Stimulated activated CD4-positive, alpha-beta T cell treated with anti-CD3 and anti-CD28 coated beads, Interleukin-1b, Interleukin-23, amount 100 ng/mL, for 1 hour (primary cell): ENCODE results near the gene SEMA4B.

ENCODE experiments used
- DNase-seq, 2 donors: peaks; one replicate each; pipeline ENCODE4 v3.0.0-alpha.2; 2020; ENCODE audit warnings: low read depth in 2 of 2

The SEMA4B gene

GRCh38 chr15:90203922-90204321, 2.8 kb downstream of the SEMA4B start:
- no peak for DNase-seq

GRCh38 chr15:90205050-90205848, 4.1 kb downstream of the SEMA4B start:
- no peak for DNase-seq

- DNase-seq = no peak
These were observed 4.8 kb downstream of the SEMA4B start for GRCh38 chr15:90205886-90206285.

- DNase-seq = no peak
These were observed 6.1 kb downstream of the SEMA4B start for GRCh38 chr15:90207252-90207651.

- DNase-seq = no peak
These were observed 7.2 kb downstream of the SEMA4B start for GRCh38 chr15:90208356-90208755.

- DNase-seq = no peak
These were observed 8.5 kb downstream of the SEMA4B start for GRCh38 chr15:90209591-90209990.

GRCh38 chr15:90210593-90210992, 9.5 kb downstream of the SEMA4B start:
- no peak for DNase-seq

GRCh38 chr15:90211009-90211408, 9.9 kb downstream of the SEMA4B start:
- DNase-seq = no peak

GRCh38 chr15:90211440-90212143, 10.5 kb downstream of the SEMA4B start:
- DNase-seq = no peak

- no peak for DNase-seq
These were observed 11.3 kb downstream of the SEMA4B start for GRCh38 chr15:90212221-90213098.

- DNase-seq = no peak
These were observed 12.1 kb downstream of the SEMA4B start for GRCh38 chr15:90213122-90213817.

GRCh38 chr15:90213818-90214204, 12.7 kb downstream of the SEMA4B start:
- DNase-seq = no peak

GRCh38 chr15:90214553-90215196, 13.5 kb downstream of the SEMA4B start:
- DNase-seq = no peak

GRCh38 chr15:90217671-90218394, 16.7 kb downstream of the SEMA4B start:
- DNase-seq = no peak

GRCh38 chr15:90219421-90220141, 18.5 kb downstream of the SEMA4B start:
- peak; percentile 22 to 50 for DNase-seq

GRCh38 chr15:90221246-90221900, 20.2 kb downstream of the SEMA4B start:
- no peak for DNase-seq

GRCh38 chr15:90222547-90222946, 21.4 kb downstream of the SEMA4B start:
- DNase-seq = no peak

- DNase-seq = no peak
These were observed 22.5 kb downstream of the SEMA4B start for GRCh38 chr15:90223441-90224165.

- DNase-seq = no peak
These were observed 23.9 kb downstream of the SEMA4B start for GRCh38 chr15:90225047-90225446.
